GM04503 (cell line): Measurements from ENCODE around the gene ROCK2.
A peak's percentile ranks its signal among the peaks of the same experiment; 100 is the strongest.
"Not testable (repeated sequence)": the region's sequence is repeated elsewhere in the genome, so short reads cannot be mapped to it uniquely, and the experiment has no call there.

Experiments used
- DNase-seq: peaks from one replicate; pipeline ENCODE4 v3.0.0-alpha.2; 2012; ENCODE audit warnings: low read depth

The ROCK2 gene

DNA sequence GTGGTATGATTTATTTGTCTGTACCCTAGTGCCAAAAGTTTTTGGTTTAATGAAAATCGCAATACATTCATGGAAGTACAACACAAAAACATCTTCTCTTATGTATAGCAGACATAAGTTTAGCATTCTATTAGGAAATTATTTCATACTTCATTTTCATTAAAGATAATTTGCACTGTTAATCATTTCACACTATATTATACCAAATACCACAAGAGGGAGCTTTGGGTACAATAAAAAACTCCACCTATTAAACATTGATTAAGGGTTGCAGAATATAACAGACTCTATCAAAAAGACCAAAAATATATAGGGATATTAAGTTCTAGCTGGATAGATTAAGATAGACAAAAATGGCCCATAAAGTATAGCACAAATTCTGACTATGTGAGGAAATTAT lies 110.1 kb downstream of the ROCK2 start:
- no peak for DNase-seq

DNA sequence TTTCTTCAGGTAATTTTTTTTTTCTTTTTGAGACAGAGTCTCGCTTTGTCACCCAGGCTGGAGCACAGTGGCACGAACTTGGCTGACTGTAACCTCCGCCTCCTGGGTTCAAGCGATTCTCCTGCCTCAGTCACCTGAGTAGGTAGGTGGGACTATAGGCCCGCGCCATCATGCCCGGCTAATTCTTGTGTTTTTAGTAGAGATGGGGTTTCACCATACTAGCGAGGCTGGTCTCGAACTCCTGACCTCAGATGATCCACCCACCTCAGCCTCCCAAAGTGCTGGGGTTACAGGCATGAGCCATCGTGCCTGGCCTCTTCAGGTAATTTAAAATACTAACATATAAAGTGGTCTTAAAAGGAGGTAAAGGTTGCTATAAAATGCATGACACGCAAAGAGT lies 113.2 kb downstream of the ROCK2 start:
- DNase-seq, result not testable (repeated sequence)

DNA sequence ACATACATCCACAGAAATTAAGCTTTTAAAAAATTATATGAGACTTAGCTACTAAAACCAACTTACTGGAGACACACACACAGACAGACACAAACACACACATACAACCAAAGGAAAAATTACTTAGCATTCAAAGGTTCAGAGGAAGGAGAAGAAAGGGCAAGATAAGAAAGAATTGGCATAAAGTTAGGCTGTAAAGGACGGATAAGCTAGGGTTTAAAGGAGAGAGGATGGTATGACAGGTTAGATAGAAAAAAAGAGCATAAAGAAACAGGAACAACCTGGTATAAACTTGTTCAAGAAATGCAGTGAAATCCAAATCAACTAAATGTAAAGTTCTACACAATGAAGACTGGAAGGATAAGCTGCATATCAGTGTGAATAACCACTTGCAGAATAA lies 115.7 kb downstream of the ROCK2 start:
- DNase-seq, result no peak

GRCh38 chr2:11227595-11227994 lies 116.8 kb downstream of the ROCK2 start:
- DNase-seq, result no peak

- DNase-seq, result no peak
Observed at GRCh38 chr2:11224887-11225286, 119.5 kb downstream of the ROCK2 start.

DNA sequence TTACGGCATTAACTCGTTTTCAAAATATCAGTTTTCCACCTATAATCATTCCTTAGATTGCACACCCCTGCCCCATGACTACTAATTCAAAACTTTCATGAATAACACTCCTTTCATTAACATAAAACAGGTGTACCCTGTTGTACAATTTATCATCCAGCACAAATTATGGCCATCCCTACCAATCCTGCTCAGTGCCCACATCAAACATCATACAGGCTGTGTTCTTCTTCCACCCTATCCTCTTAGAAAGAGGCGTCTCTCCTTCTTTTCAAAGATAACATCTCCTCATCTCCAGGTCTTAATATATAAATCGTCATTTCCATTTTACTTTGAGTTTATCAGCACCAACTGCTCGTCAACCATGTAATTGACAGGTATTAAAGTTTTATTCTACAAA lies 121.6 kb downstream of the ROCK2 start:
- DNase-seq, result no peak

- no peak for DNase-seq
Observed at GRCh38 chr2:11220445-11220844, 124.0 kb downstream of the ROCK2 start.

DNA sequence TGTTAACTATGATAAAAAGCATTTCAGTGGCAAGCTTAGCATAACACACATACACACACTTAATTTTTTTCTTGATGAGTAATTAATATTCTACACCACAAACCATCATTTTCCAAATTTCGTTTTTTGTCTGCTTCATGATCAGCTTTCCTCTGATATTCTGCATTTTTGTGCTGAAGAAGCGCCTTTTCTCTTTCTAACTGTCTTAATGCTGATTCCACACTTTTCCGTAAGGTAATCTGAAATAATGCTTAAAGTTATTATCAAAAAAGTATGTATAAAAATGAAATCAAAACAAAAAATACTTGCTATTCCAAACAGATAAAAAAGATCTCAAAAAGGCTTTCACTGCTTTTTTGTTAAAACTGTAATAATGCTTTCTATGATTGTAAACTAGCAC lies 129.0 kb downstream of the ROCK2 start:
- DNase-seq, result no peak

GRCh38 chr2:11214770-11215169 lies 129.7 kb downstream of the ROCK2 start:
- no peak for DNase-seq

DNA sequence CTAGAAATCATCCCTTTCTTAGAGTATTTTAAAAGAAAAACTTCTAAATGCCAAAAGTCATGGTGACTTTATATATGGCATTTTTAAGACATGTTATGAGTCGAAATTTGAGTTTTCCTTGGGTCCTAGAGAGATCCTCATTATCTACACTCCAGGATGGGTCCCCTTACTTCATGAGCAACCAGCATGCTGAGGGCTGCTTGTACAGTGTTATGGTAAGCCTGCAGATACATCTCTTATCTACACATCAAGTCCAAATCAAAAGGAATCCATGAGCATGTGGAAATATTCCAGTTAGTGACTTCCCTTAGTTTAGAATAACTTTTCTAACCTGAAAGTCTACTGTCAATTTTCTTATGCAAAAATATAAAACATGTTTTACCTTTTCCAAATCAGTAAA lies 130.5 kb downstream of the ROCK2 start:
- DNase-seq, result no peak

DNA sequence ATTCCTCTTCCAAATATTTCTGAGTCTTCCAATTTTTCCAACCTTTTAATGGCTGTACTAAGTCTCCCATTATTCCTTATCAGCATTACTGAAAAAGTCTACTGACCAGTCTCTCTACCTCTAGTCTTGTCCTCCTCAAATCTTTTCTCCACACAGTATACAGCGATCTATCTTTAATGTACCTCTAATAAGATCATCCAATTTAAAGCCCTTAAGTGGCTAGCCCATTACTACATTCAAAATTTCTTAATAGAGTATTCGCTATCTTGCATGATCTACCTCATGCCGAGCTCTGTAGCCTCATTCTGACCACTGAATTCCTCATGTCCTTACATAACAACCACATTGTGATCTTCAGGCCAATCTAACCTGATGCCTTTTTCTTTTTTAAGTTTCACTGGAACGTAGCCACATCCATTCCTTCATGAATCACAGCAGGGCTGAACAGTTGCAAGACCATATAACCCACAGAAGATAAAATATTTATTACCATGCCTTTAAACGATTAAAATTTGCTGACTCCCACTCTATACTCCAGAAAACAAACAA lies 131.3 kb downstream of the ROCK2 start:
- DNase-seq, result peak; percentile 60

DNA sequence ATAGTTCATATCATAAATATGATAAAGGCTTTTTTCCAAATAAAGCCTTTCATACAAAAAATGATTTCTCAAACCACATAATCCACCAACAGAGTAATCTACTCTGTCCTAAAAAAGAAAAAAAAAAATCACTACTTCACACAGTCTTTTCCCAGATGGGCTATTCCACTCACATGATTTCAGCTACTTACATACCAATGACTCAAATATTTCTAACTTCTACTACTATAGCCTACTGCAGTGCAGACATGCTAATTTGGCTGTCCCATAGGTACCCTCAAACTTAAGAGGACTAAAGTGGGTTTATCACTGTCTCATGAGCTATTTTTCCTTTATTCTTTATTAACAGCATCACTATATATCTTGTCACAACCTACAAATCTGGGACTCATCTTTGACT lies 131.8 kb downstream of the ROCK2 start:
- no peak for DNase-seq

- no peak for DNase-seq
Observed at GRCh38 chr2:11208083-11208482, 136.4 kb downstream of the ROCK2 start.

GRCh38 chr2:11203480-11203879 lies 141.0 kb downstream of the ROCK2 start:
- DNase-seq, result peak; percentile 68

GRCh38 chr2:11201969-11202368 lies 142.5 kb downstream of the ROCK2 start:
- DNase-seq, result no peak

DNA sequence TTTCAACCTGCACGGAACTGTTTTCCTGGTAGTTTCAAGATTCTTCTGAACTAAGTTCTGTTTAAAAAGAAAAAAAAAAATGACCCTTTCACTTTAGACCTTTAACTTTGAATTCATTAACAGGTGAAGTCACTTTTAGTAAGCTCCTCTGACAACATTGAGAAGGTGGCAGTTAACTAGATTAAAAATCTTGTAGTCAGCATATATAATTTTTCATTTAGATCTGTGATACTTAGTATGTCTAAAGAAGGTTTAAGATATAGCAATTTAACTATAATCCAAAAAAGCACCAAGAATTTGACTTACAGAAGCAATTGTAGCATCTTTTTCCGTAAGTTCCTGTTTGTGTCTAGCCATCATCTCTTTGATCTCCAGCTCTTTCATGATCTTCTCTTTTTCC lies 143.8 kb downstream of the ROCK2 start:
- DNase-seq, result no peak

GRCh38 chr2:11196246-11196645 lies 148.2 kb downstream of the ROCK2 start:
- DNase-seq, result no peak

DNA sequence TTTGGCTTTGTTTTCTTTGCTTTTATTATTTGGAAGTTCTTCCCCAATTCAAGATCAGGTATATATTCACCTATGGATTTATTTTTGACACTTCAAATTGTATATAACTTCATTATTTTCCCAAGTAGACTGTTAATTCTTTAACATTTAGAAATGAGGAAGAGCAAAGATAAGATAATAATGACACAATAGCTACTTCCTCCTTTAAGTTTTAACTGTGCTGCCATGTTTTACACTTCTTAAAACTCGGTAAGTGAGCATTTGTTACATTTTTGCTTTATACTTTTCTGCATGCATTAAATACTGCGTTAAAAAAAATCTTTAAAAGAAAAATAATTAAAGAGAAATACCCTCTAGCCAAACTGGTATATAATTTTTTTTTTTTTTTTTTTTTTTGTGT lies 156.7 kb downstream of the ROCK2 start:
- no peak for DNase-seq

DNA sequence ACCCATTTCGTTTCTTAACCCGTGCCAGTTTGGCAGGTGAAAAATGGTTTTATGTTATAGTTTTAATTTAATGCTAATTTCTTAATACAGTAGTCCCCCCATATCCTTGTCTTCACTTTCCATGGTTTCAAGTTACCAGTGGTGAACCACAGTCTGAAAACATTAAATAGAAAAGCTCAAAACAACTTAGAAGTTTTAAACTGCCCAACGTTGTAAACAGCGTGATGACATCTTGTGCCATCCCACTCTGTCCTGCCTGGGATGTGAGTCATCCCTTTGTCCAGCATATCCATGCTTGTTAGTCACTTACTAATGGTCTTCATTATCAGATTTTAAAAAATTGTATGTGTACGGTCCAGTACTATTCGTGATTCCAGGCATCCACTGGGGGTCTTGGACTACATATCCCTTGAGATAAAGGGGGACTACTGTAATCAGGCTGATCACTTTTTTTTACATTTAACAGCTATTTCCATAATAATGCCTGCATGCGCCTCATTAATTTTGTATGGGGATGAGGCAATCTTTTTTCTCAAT lies 157.3 kb downstream of the ROCK2 start:
- DNase-seq, result peak; percentile 71

DNA sequence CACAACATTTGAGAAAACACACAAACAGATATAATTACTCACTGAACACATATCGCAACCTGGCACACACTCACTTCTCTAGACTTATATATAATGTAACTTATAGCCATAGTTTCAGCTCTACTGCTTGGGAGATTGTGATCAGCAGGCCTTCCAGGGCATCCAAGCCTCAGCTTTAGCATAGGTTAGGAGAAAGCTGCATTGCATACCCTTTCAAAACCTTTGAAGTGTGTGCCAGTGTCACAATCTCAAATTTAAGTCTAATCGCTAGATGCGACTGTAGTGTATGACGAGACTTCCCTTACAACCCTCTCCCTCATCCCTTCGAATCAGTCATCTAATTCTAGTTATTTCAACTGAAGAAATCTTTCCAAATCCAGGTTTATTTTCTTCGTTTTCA lies 158.3 kb downstream of the ROCK2 start:
- no peak for DNase-seq

DNA sequence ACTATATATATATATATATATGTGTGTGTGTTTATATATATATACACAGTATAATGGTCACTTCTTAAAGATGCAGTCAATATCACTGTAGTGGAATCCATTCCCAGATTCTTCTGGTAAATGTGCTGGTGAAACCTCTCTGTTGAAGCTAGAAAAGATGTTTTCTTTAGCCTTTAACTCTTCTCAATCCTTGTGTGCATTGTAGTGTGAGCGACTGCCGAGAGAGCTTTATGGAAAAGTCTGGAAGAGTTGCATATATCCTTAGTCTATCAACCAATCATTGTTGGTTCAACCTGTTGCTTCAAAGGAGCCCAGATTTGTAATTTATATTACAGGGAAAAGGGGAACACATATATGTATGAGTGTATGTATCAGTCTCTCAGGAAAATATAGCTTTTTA lies 161.5 kb downstream of the ROCK2 start:
- no peak for DNase-seq

GRCh38 chr2:11180653-11181052 lies 163.8 kb downstream of the ROCK2 start:
- DNase-seq, result no peak

DNA sequence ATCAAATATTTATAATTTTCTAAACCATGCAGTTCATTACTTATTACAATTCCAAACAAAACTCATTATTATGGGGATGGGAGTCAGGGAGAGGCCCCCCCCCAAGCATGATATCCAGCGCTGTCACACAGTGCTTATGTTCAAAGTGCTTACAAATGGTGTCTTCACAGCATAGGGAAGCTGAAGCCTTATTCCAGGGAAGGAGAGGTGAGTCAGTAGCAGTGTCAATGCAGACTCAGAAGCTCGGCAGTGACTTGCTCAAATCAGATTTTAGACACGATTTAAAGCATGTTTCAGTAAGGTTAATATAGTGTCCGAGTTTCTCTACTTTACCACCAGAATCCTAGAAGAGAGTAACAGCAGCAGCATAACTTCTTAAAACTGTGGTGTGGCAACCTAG lies 164.5 kb downstream of the ROCK2 start:
- no peak for DNase-seq

DNA sequence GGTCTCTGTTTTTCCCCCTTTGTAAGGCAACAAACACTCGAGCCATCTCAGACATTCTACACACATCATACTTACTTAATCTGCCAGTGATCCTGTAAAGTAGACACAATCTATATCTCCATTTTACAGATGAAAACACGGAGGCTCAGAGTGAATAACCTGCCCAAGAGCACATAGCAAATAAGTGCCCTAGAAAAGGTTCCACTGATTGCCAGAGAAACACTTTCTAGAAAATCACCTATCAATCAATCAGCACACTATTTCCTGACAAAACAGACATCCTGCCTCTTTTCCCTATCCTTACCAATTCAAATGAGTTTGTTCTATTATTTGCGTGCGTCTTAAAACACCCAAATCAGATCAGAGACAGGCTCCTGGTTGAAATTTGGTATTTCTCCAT lies 165.2 kb downstream of the ROCK2 start:
- no peak for DNase-seq
